Neuron (in vitro differentiated cells): ENCODE measurements around the gene C14orf132.

Experiments
- H2AFZ ChIP-seq: one replicate; pipeline ENCODE4 v1.6.1; 2013; ENCODE audit warnings: low read depth, mild to moderate bottlenecking, inconsistent platforms, low read length, moderate library complexity
- H3K27me3 ChIP-seq: one replicate; pipeline ENCODE4 v1.6.1; 2013; ENCODE audit warnings: low read length; ENCODE audit not compliant: insufficient read depth
- H3K36me3 ChIP-seq: one replicate; pipeline ENCODE4 v1.6.1; 2013; ENCODE audit warnings: low read length; ENCODE audit not compliant: insufficient read depth
- H3K4me1 ChIP-seq: one replicate; pipeline ENCODE4 v1.6.1; 2013; ENCODE audit warnings: low read length; ENCODE audit not compliant: insufficient read depth
- H3K4me3 ChIP-seq: 2 replicates; pipeline ENCODE4 v1.5.1; 2013; ENCODE audit warnings: mild to moderate bottlenecking, low read length, moderate library complexity
- H3K9me3 ChIP-seq: one replicate; pipeline ENCODE4 v1.6.1; 2013; ENCODE audit warnings: low read length

Gene C14orf132

GRCh38 chr14:96136371-96137005 is 97.3 kb downstream of the C14orf132 start:
- Histone ChIP-seq H3K4me1 (no peaks in the 10 kb centered on the region), H3K36me3 (no peaks in the 10 kb centered on the region), H2AFZ (no peak overlapping the region), H3K27me3 (no peaks in the 10 kb centered on the region), H3K4me3 (no peak overlapping the region), H3K9me3 (no peaks in the 10 kb centered on the region)

DNA sequence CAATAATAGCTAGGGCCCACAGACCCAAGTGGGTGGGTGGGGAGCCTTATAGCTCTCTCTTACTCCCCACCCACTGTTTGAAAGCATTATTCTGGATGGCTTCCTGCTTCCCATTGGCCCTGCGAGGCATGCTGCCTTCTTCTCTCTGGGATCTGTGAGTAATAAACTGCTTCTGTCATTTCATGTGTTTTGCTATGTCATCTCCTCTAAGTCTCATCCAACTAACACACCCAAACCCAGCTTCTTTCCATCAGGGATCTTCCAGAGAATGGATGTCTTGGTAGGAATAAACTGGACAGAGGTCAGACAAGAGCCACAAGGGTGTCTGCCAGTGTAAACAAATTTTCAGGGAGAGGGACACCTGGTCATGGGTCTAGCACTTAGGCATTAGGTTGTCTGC is 99.1 kb downstream of the C14orf132 start:
- Histone ChIP-seq H3K4me3 (no peak overlapping the region), H3K36me3 (no peaks in the 10 kb centered on the region), H3K4me1 (no peaks in the 10 kb centered on the region), H3K9me3 (no peaks in the 10 kb centered on the region), H2AFZ (no peak overlapping the region), H3K27me3 (no peaks in the 10 kb centered on the region)

DNA sequence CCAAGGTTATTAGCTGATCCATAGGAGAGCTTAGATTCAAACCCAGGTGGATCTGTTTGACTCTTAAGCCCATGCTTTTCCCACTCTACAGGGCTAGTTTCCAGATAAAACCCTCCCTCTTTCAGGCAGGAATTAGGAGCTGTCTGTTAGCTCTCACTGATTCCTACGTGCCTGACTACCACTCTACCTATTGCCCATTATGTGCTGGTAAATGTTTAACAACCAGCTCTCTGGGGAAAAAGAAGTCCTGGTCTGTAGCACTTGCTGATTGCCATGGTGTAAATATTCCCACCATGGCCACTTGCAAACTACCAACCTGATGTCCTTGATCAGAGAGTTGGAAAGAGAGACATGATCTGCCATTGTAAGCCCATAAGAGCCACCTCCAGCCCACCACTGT is 100.0 kb downstream of the C14orf132 start:
- Histone ChIP-seq H3K9me3 (no peaks in the 10 kb centered on the region), H3K4me3 (no peak overlapping the region), H2AFZ (no peak overlapping the region), H3K27me3 (no peaks in the 10 kb centered on the region), H3K4me1 (no peaks in the 10 kb centered on the region), H3K36me3 (no peaks in the 10 kb centered on the region)

- no peak overlapping the region for H3K4me3 ChIP-seq
Observed at GRCh38 chr14:96139879-96140278, 100.7 kb downstream of the C14orf132 start.

GRCh38 chr14:96140952-96141351 is 101.8 kb downstream of the C14orf132 start:
- H3K27me3 ChIP-seq = no peaks in the 10 kb centered on the region

More at GRCh38 chr14:96139879-96140278, 100.7 kb downstream of the C14orf132 start:
- Histone ChIP-seq H3K9me3 (no peaks in the 10 kb centered on the region), H3K27me3 (no peaks in the 10 kb centered on the region), H2AFZ (no peak overlapping the region), H3K36me3 (no peaks in the 10 kb centered on the region), H3K4me1 (no peaks in the 10 kb centered on the region)

More at GRCh38 chr14:96140952-96141351, 101.8 kb downstream of the C14orf132 start:
- H3K4me3 ChIP-seq = no peak overlapping the region
- no peaks in the 10 kb centered on the region for H3K36me3 ChIP-seq
- no peaks in the 10 kb centered on the region for H3K4me1 ChIP-seq
- no peaks in the 10 kb centered on the region for H3K9me3 ChIP-seq
- no peak overlapping the region for H2AFZ ChIP-seq
